ENCODE data around the gene ZNF415. TPM values are rescaled to one million over a fixed set of nuclear protein-coding genes. Genes with fewer than 3 reads are reported as not detected.

Gene ZNF415
- total RNA-seq, 4 donors from 2014 or later, result 2.0 to 8.3 (median 5.2) TPM

GRCh38 chr19:53092723-53093122 is 40.0 kb downstream of the ZNF415 start:
- H3K36me3 ChIP-seq, result peaks cover 51% of the 10 kb centered on the region
- no peaks in the 10 kb centered on the region for H3K9me3 ChIP-seq
- no peaks in the 10 kb centered on the region for H3K27me3 ChIP-seq
- H3K4me3 ChIP-seq, result no peak overlapping the region
- no peaks in the 10 kb centered on the region for H3K4me1 ChIP-seq
- no peak for DNase-seq (ENCODE audit: low spot score in 2 of 2)
- no peak overlapping the region for H3K27ac ChIP-seq
- WGBS, result 100% methylated on average over 1 of the region's 1 CpG
- TF ChIP-seq CTCF (IDR thresholded peaks at IDR 0.05), result no peak
- TF ChIP-seq EP300 (IDR thresholded peaks at IDR 0.05), result no peak
- TF ChIP-seq POLR2A (IDR thresholded peaks at IDR 0.05), result no peak
- TF ChIP-seq POLR2AphosphoS5 (IDR thresholded peaks at IDR 0.05), result no peak

GRCh38 chr19:53091413-53092254 is 41.1 kb downstream of the ZNF415 start:
- peaks cover 58% of the 10 kb centered on the region for H3K36me3 ChIP-seq
- whole genome bisulfite sequencing, result 84% methylated on average over 19 of the region's 19 CpGs

GRCh38 chr19:53088091-53088490 is 44.6 kb downstream of the ZNF415 start:
- H3K4me3 ChIP-seq, result no peak overlapping the region
- TF ChIP-seq POLR2A (IDR thresholded peaks at IDR 0.05), result no peak
- TF ChIP-seq POLR2AphosphoS5 (IDR thresholded peaks at IDR 0.05), result no peak
- TF ChIP-seq EP300 (IDR thresholded peaks at IDR 0.05), result no peak
- TF ChIP-seq CTCF (IDR thresholded peaks at IDR 0.05), result no peak
- H3K9me3 ChIP-seq, result no peaks in the 10 kb centered on the region
- no peak for DNase-seq (ENCODE audit: low spot score in 2 of 2)
- 75% methylated on average over 6 of the region's 6 CpGs for WGBS
- peaks cover 85% of the 10 kb centered on the region for H3K36me3 ChIP-seq
- no peaks in the 10 kb centered on the region for H3K4me1 ChIP-seq
- no peak overlapping the region for H3K27ac ChIP-seq
- no peaks in the 10 kb centered on the region for H3K27me3 ChIP-seq

More at GRCh38 chr19:53091413-53092254, 41.1 kb downstream of the ZNF415 start:
- no peak for TF ChIP-seq CTCF (IDR thresholded peaks at IDR 0.05)
- TF ChIP-seq POLR2A (IDR thresholded peaks at IDR 0.05), result no peak
- DNase-seq (ENCODE audit: low spot score in 2 of 2), result no peak
- no peak overlapping the region for H3K4me3 ChIP-seq
- no peak overlapping the region for H3K27ac ChIP-seq
- no peaks in the 10 kb centered on the region for H3K27me3 ChIP-seq
- no peaks in the 10 kb centered on the region for H3K4me1 ChIP-seq
- H3K9me3 ChIP-seq, result no peaks in the 10 kb centered on the region

- TF ChIP-seq EP300 (IDR thresholded peaks at IDR 0.05) (no peak), POLR2A (IDR thresholded peaks at IDR 0.05) (no peak), POLR2AphosphoS5 (IDR thresholded peaks at IDR 0.05) (no peak), CTCF (IDR thresholded peaks at IDR 0.05) (no peak)
- no peak overlapping the region for H3K27ac ChIP-seq
- no peaks in the 10 kb centered on the region for H3K27me3 ChIP-seq
- WGBS, result 43% methylated on average over 5 of the region's 5 CpGs
- H3K4me3 ChIP-seq, result no peak overlapping the region
- H3K4me1 ChIP-seq, result no peaks in the 10 kb centered on the region
- no peak for DNase-seq (ENCODE audit: low spot score in 2 of 2)
- H3K9me3 ChIP-seq, result no peaks in the 10 kb centered on the region
- peaks cover 91% of the 10 kb centered on the region for H3K36me3 ChIP-seq
Observed at GRCh38 chr19:53086949-53087348, 45.8 kb downstream of the ZNF415 start.

GRCh38 chr19:53085496-53085895 is 47.2 kb downstream of the ZNF415 start:
- 95% methylated on average over 7 of the region's 7 CpGs for WGBS
- Histone ChIP-seq H3K4me1 (no peaks in the 10 kb centered on the region), H3K27ac (no peak overlapping the region), H3K36me3 (peaks cover 80% of the 10 kb centered on the region), H3K4me3 (no peak overlapping the region), H3K9me3 (peaks cover 6% of the 10 kb centered on the region), H3K27me3 (no peaks in the 10 kb centered on the region)
- TF ChIP-seq POLR2AphosphoS5 (IDR thresholded peaks at IDR 0.05) (no peak), CTCF (IDR thresholded peaks at IDR 0.05) (no peak), POLR2A (IDR thresholded peaks at IDR 0.05) (no peak), EP300 (IDR thresholded peaks at IDR 0.05) (no peak)
- no peak for DNase-seq (ENCODE audit: low spot score in 2 of 2)
